Common myeloid progenitor, CD34-positive (primary cell): ENCODE results near the gene PPM1N.
"Not testable (repeated sequence)": the region's sequence is repeated elsewhere in the genome, so short reads cannot be mapped to it uniquely, and the experiment has no call there.

Source experiments
- CTCF ChIA-PET: fragments of 350-600 bp; sonication (Branson Sonifier 250); formaldehyde crosslinking; loops from one replicate; lab custom pipeline; 2021; ENCODE audit warnings: antibody characterized with exemption; lab: Charles Lee
- POLR2A ChIA-PET: fragments of 350-600 bp; sonication (Branson Sonifier 250); formaldehyde crosslinking; loops from one replicate; lab custom pipeline; 2021; ENCODE audit warnings: antibody characterized with exemption; lab: Charles Lee
- DNase-seq, 3 donors: peaks; one replicate each; pipeline versions ENCODE4 v3.0.0 to v3.0.0-alpha.2; 2013
- H3K27ac ChIP-seq, 2 experiments: 1 replicate in 1 of 2; 2 replicates in 1 of 2; pipeline ENCODE4 v1.7.0; 2013; ENCODE audit warnings: inconsistent platforms in 2 of 2, low read length in 2 of 2, mild to moderate bottlenecking in 2 of 2, low read depth in 1 of 2, moderate library complexity in 1 of 2; ENCODE audit not compliant: severe bottlenecking in 2 of 2, insufficient read depth in 1 of 2, poor library complexity in 1 of 2
- H3K27me3 ChIP-seq, 5 experiments: replicated peaks in 2 of 5; 1 replicate in 3 of 5; 2 replicates in 2 of 5; pipeline versions ENCODE4 v1.6.1 to v1.7.0; 2013; ENCODE audit warnings: low read length in 4 of 5, mild to moderate bottlenecking in 2 of 5, moderate library complexity in 2 of 5, inconsistent platforms in 1 of 5; ENCODE audit not compliant: insufficient read depth in 5 of 5, control insufficient read depth in 4 of 5
- H3K36me3 ChIP-seq, 4 experiments: 1 replicate in 2 of 4; 2 replicates in 2 of 4; pipeline versions ENCODE4 v1.6.1 to v1.7.0; 2013; ENCODE audit warnings: low read length in 3 of 4, control low read depth in 1 of 4, mild to moderate bottlenecking in 1 of 4; ENCODE audit not compliant: control insufficient read depth in 4 of 4, insufficient read depth in 4 of 4
- H3K4me1 ChIP-seq, 4 experiments: 1 replicate in 3 of 4; 2 replicates in 1 of 4; pipeline versions ENCODE4 v1.6.1 to v1.7.1; 2013; ENCODE audit warnings: low read length in 3 of 4, mild to moderate bottlenecking in 3 of 4, control low read depth in 1 of 4, inconsistent platforms in 1 of 4, moderate library complexity in 1 of 4; ENCODE audit not compliant: control insufficient read depth in 4 of 4, insufficient read depth in 4 of 4; ENCODE audit errors: control extremely low read depth in 1 of 4
- H3K4me3 ChIP-seq, 7 experiments: 1 replicate in 4 of 7; 2 replicates in 3 of 7; pipeline versions ENCODE4 v1.5.1 to v1.7.0; 2013; ENCODE audit warnings: mild to moderate bottlenecking in 7 of 7, low read length in 6 of 7, moderate library complexity in 6 of 7, inconsistent platforms in 2 of 7, low read depth in 2 of 7, control low read depth in 1 of 7; ENCODE audit not compliant: insufficient read depth in 4 of 7, control insufficient read depth in 1 of 7; ENCODE audit errors: extremely low read depth in 1 of 7
- H3K9me3 ChIP-seq, 5 experiments: 1 replicate in 4 of 5; 2 replicates in 1 of 5; pipeline versions ENCODE4 v1.6.1 to v1.7.1; 2013; ENCODE audit warnings: low read length in 4 of 5, mild to moderate bottlenecking in 2 of 5, inconsistent platforms in 1 of 5, low read depth in 1 of 5, moderate library complexity in 1 of 5; ENCODE audit not compliant: control insufficient read depth in 4 of 5, insufficient read depth in 2 of 5; ENCODE audit errors: control extremely low read depth in 1 of 5
- WGBS: methylation state at CpG from one replicate; pipeline ENCODE4 v1.1.5; 2013; ENCODE audit not compliant: insufficient coverage; 5-methylcytosine and 5-hydroxymethylcytosine counted together

Gene PPM1N

GRCh38 chr19:45510352-45510751 lies 12.1 kb downstream of the PPM1N start:
- H3K4me1 ChIP-seq, result peaks cover 12 to 79% (median 58%) of the 10 kb centered on the region in 4 experiments
- DNase-seq, H3K36me3 ChIP-seq, H3K9me3 ChIP-seq, H3K27me3 ChIP-seq: not testable (repeated sequence)
- peak overlapping the region in 1 of 2 experiments; percentile 86 for H3K27ac ChIP-seq
- CTCF ChIA-PET, result interaction anchor here (0.8 to 1.7 kb wide), 3 partner anchors 11 to 17 kb away, joined by 3 to 5 read pairs (median 5); partner anchors contain the start of gene PPM1N
- WGBS, result 96% methylated on average over 11 of the region's 11 CpGs
- POLR2A ChIA-PET, result interaction anchor here (0.7 kb wide), 1 partner anchor 109 kb away, joined by 5 read pairs; no protein-coding TSS in a partner anchor
- peak overlapping the region in 1 of 7 experiments; percentile 5 for H3K4me3 ChIP-seq

- peaks cover 9 to 79% (median 62%) of the 10 kb centered on the region in 4 experiments for H3K4me1 ChIP-seq
- H3K9me3 ChIP-seq, result no peaks in the 10 kb centered on the region
- H3K4me3 ChIP-seq, result no peak overlapping the region
- H3K36me3 ChIP-seq, result peaks cover 0 to 11% (median 0%) of the 10 kb centered on the region in 4 experiments
- 100% methylated on average over 3 of the region's 5 CpGs for WGBS
- ChIA-PET POLR2A (interaction anchor here (0.7 kb wide), 1 partner anchor 110 kb away, joined by 5 read pairs; no protein-coding TSS in a partner anchor), CTCF (interaction anchor here (0.6 to 1.7 kb wide), 2 partner anchors 12 to 107 kb away, joined by 3 to 5 read pairs; partner anchors contain the start of gene PPM1N)
- DNase-seq, result no peak
- no peak overlapping the region for H3K27ac ChIP-seq
- no peaks in the 10 kb centered on the region for H3K27me3 ChIP-seq
Observed at GRCh38 chr19:45511074-45511473, 12.8 kb downstream of the PPM1N start.

- Histone ChIP-seq H3K27me3 (no peaks in the 10 kb centered on the region), H3K9me3 (no peaks in the 10 kb centered on the region), H3K4me3 (no peak overlapping the region), H3K36me3 (peaks cover 0 to 21% (median 4%) of the 10 kb centered on the region in 4 experiments), H3K4me1 (peaks cover 8 to 74% (median 57%) of the 10 kb centered on the region in 4 experiments), H3K27ac (peak overlapping the region in 1 of 2 experiments; percentile 5)
- ChIA-PET CTCF (interaction anchor here (0.6 to 1.3 kb wide), 4 partner anchors 17 to 341 kb away, joined by 3 to 4 read pairs (median 3); no protein-coding TSS in a partner anchor), POLR2A (no interaction called here)
- WGBS, result 91% methylated on average over 6 of the region's 6 CpGs
- DNase-seq, result no peak
Observed at GRCh38 chr19:45512881-45513483, 14.7 kb downstream of the PPM1N start.

- DNase-seq, result no peak
- Histone ChIP-seq H3K4me3 (peak overlapping the region in 3 of 7 experiments; percentile 24 to 43 (median 38)), H3K9me3 (no peaks in the 10 kb centered on the region), H3K27ac (peak overlapping the region; percentile 27 to 35), H3K27me3 (no peaks in the 10 kb centered on the region), H3K4me1 (peaks cover 8 to 62% (median 46%) of the 10 kb centered on the region in 4 experiments), H3K36me3 (peaks cover 0 to 29% (median 12%) of the 10 kb centered on the region in 4 experiments)
- POLR2A ChIA-PET, result interaction anchor here (0.8 to 1.0 kb wide), 2 partner anchors 18 to 70 kb away, joined by 3 read pairs; partner anchors contain the start of genes OPA3 and RTN2
- CTCF ChIA-PET, result interaction anchor here (1.1 to 2.8 kb wide), 7 partner anchors 9 to 125 kb away, joined by 3 to 11 read pairs (median 7); no protein-coding TSS in a partner anchor
- WGBS, result 68% methylated on average over 13 of the region's 13 CpGs
Observed at GRCh38 chr19:45514376-45515051, 16.3 kb downstream of the PPM1N start.

GRCh38 chr19:45515081-45515624 lies 16.9 kb downstream of the PPM1N start:
- peak overlapping the region; percentile 27 to 35 for H3K27ac ChIP-seq
- DNase-seq, result peak; percentile 72 to 84 (median 82)
- POLR2A ChIA-PET, result interaction anchor here (0.6 to 1.0 kb wide), 3 partner anchors 19 to 114 kb away, joined by 3 to 5 read pairs (median 3); partner anchors contain the start of genes OPA3 and RTN2
- WGBS, result 36% methylated on average over 8 of the region's 10 CpGs
- peaks cover 8 to 55% (median 41%) of the 10 kb centered on the region in 4 experiments for H3K4me1 ChIP-seq
- CTCF ChIA-PET, result interaction anchor here (0.9 to 2.8 kb wide), 10 partner anchors 10 to 124 kb away, joined by 3 to 11 read pairs (median 4); no protein-coding TSS in a partner anchor
- no peaks in the 10 kb centered on the region for H3K27me3 ChIP-seq
- peak overlapping the region in 3 of 7 experiments; percentile 24 to 43 (median 38) for H3K4me3 ChIP-seq
- no peaks in the 10 kb centered on the region for H3K9me3 ChIP-seq
- H3K36me3 ChIP-seq, result peaks cover 0 to 32% (median 14%) of the 10 kb centered on the region in 4 experiments

- peaks cover 0 to 38% (median 18%) of the 10 kb centered on the region in 4 experiments for H3K36me3 ChIP-seq
- H3K27me3 ChIP-seq, result no peaks in the 10 kb centered on the region
Observed at GRCh38 chr19:45515807-45516401, 17.7 kb downstream of the PPM1N start.

More at GRCh38 chr19:45515807-45516401, 17.7 kb downstream of the PPM1N start:
- Histone ChIP-seq H3K4me1 (peaks cover 8 to 49% (median 35%) of the 10 kb centered on the region in 4 experiments), H3K9me3 (no peaks in the 10 kb centered on the region), H3K27ac (peak overlapping the region in 1 of 2 experiments; percentile 27), H3K4me3 (peak overlapping the region in 1 of 7 experiments; percentile 35)
- no peak for DNase-seq
- WGBS, result 71% methylated on average over 4 of the region's 9 CpGs
- ChIA-PET CTCF (interaction anchor here (0.9 to 2.8 kb wide), 10 partner anchors 10 to 113 kb away, joined by 3 to 11 read pairs (median 4); partner anchors contain the start of gene PPM1N), POLR2A (interaction anchor here (0.6 kb wide), 1 partner anchor 115 kb away, joined by 5 read pairs; no protein-coding TSS in a partner anchor)
